GM21717 (cell line): ENCODE results near the gene ST8SIA3.
"Not testable (repeated sequence)": the region's sequence is repeated elsewhere in the genome, so short reads cannot be mapped to it uniquely, and the experiment has no call there.

ENCODE experiments used
- ATAC-seq: cut with Tn5 transposase; IDR thresholded peaks from one replicate; pipeline ENCODE4 v1.9.1; 2021; ENCODE audit warnings: mild to moderate bottlenecking, moderate library complexity; ENCODE audit not compliant: unreplicated experiment

Gene ST8SIA3

GRCh38 chr18:57362714-57363113 is 10.4 kb downstream of the ST8SIA3 start:
- ATAC-seq = no peak

- ATAC-seq = no peak
Measured at GRCh38 chr18:57364460-57364859, 12.1 kb downstream of the ST8SIA3 start.

- ATAC-seq = no peak
Measured at GRCh38 chr18:57366528-57367081, 14.2 kb downstream of the ST8SIA3 start.

DNA sequence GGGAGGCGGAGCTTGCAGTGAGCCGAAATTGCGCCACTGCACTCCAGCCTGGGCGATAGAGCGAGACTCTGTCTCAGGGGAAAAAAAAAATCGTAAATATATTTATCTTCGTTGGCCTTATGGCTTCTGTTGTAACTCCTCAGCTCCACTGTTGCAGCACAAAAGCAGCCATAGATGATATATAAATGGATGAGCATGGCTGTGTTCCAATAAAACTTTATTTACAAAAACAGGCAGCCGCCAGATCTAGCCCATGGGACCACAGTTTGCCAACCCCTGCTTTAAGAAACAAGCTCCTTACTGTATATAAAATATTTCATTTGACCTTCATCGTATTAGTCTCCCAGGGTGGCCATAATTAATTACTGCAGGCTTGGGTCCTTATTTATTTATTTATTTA is 20.1 kb downstream of the ST8SIA3 start:
- no peak for ATAC-seq

- ATAC-seq = no peak
Measured at GRCh38 chr18:57373017-57373416, 20.7 kb downstream of the ST8SIA3 start.

DNA sequence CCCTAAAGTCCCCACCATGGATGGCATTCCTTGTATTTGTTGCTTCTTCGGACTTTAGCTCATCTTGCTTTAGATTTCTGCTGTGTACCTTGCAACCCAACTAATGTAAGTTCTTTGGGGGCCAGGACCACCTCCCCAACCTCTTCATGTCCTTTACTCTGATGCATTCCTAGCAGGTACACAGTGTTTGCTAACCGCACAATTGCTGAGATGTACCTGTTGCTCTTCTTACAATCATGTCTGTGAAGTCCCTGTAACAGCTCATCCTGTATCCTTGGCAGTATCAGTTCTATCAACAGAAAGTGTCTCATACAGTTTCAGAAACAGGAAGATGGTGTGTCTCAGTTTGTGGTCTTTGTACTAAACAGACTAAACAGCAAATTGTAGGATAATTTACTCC is 24.1 kb downstream of the ST8SIA3 start:
- ATAC-seq = no peak

GRCh38 chr18:57389271-57389670 is 36.9 kb downstream of the ST8SIA3 start:
- ATAC-seq = no peak

GRCh38 chr18:57390044-57390443 is 37.7 kb downstream of the ST8SIA3 start:
- no peak for ATAC-seq

DNA sequence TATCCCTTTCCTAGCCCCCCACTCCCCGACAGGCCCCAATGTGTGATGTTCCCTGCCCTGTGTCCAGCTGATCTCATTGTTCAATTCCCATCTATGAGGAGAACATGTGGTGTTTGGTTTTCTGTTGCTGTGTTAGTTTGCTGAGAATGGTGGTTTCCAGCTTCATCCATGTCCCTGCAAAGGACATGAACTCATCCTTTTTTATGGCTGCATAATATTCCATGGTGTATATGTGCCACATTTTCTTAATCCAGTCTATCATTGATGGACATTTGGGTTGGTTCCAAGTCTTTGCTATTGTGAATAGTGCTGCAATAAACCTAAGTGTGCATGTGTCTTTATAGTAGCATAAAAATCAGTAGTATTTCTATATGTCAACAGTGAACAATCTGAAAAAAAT is 42.4 kb downstream of the ST8SIA3 start:
- ATAC-seq = not testable (repeated sequence)

- ATAC-seq = not testable (repeated sequence)
Measured at GRCh38 chr18:57396831-57397230, 44.5 kb downstream of the ST8SIA3 start.

- no peak for ATAC-seq
Measured at GRCh38 chr18:57397440-57398132, 45.2 kb downstream of the ST8SIA3 start.

DNA sequence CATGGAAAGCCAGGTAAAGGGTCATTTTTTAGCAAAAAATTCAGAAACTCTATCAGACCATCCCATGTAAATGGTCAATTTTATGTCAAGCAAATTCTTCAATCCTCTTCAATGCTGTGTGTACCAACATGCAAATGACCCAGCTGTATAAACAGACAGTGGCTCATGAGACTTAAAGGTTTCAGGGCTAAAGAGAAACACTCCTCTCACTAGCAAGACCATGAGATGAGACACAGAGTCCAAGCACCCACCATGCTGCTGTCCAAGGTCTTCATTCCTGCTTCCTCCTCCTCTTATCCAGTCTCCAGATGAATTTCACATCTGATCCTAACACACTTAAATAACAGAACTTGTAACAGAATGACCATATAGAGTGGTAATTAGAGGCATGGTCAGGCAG is 52.0 kb downstream of the ST8SIA3 start:
- no peak for ATAC-seq

- no peak for ATAC-seq
Measured at GRCh38 chr18:57409650-57410049, 57.3 kb downstream of the ST8SIA3 start.

DNA sequence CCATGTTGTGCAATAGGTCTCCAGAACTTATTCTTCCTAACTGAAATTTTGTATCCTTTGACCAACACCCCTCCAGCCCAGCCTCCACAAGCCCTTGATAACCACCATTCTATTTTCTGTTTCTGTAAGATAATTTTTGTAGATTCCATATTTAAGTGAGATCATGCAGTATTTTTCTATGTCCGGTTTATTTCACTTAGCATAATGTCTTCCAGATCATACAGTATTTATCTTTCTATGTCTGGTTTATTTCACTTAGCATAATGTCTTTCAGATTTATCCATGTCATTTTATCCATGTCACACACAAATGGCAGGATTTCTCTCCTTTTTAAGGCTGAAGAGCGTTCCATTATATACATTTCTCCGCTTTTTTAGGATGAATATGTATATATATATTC is 58.4 kb downstream of the ST8SIA3 start:
- no peak for ATAC-seq

DNA sequence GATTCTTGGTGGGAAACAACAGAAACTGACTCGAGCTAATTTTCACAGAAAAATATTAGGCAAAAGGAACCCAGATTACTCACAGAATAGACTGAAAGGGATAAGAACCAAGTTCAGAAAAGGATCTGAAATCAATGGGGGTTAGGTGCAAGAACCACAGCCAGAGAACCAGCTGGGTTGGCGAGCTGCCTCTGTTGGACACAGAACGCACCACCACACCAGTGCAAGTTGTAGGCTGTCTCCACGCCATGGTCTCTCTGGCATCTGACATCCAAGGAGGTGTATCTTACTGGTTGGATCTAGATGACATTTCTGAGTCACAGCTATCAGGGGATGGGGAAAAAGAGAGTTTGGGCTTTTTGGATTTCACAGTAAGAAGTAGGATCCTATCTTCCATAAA is 64.2 kb downstream of the ST8SIA3 start:
- no peak for ATAC-seq
